Measurements from ENCODE around the gene CENPS. TPM values are rescaled to one million over a fixed set of nuclear protein-coding genes. Genes with fewer than 3 reads are reported as not detected.

CENPS gene
- total RNA-seq, 1 donor from 2014 or later, result 17.6 TPM

GRCh38 chr1:10433790-10434189 is 3.6 kb downstream of the CENPS start:
- TF ChIP-seq EZH2phosphoT487 (IDR thresholded peaks at IDR 0.05), result no peak
- no peak for TF ChIP-seq EZH2 (IDR thresholded peaks at IDR 0.05)
- TF ChIP-seq CTCF (IDR thresholded peaks at IDR 0.05), result no peak
- H3K4me1 Mint-ChIP-seq, result peaks cover 43% of the 10 kb centered on the region
- Histone ChIP-seq H3K4me3 (no peak overlapping the region), H3K4me2 (no peak overlapping the region), H4K20me1 (ENCODE audit: low read depth) (no peaks in the 10 kb centered on the region), H3K27me3 (no peaks in the 10 kb centered on the region), H3K36me3 (no peaks in the 10 kb centered on the region), H2AFZ (replicated peaks) (no peak overlapping the region), H3K79me2 (ENCODE audit: low read depth) (peaks cover 21% of the 10 kb centered on the region), H3K4me1 (peaks cover 4% of the 10 kb centered on the region), H3K9me3 (ENCODE audit: low read depth) (no peaks in the 10 kb centered on the region), H3K27ac (no peak overlapping the region), H3F3A (ENCODE audit: low read depth) (peaks cover 15% of the 10 kb centered on the region), H3K9ac (peak overlapping the region; percentile 4)
- no peaks in the 10 kb centered on the region for H3K9me3 Mint-ChIP-seq
- H3K27ac Mint-ChIP-seq, result no peak overlapping the region
- no peak for DNase-seq (ENCODE audit: low spot score)
- no peak overlapping the region for H3K4me3 Mint-ChIP-seq
- peaks cover 4% of the 10 kb centered on the region for H3K27me3 Mint-ChIP-seq (ENCODE audit: insufficient read depth, low read depth)
- peaks cover 3% of the 10 kb centered on the region for H3K36me3 Mint-ChIP-seq

DNA sequence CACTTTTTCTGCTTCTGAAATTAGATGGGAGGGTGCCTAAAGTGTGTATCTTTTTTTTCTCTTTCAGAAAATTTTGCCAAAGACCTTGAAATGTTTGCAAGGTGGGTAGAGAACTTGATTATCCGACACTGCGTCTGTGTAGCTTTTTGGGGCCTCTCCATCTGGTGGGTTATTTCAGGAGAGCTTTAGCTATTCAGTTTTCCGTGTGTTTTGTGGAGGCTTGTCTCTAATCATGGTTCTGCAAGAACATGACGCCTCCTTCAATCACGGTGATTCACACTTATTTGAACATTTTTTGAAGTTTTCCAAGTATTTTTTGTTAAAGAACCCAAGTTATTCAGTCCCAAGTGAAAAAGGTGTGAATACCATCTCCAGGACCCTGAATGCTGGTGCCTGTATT is 4.4 kb downstream of the CENPS start:
- TF ChIP-seq CTCF (IDR thresholded peaks at IDR 0.05) (no peak), EZH2phosphoT487 (IDR thresholded peaks at IDR 0.05) (no peak), EZH2 (IDR thresholded peaks at IDR 0.05) (no peak)
- DNase-seq (ENCODE audit: low spot score), result no peak
- no peaks in the 10 kb centered on the region for H3K9me3 Mint-ChIP-seq
- H3K9ac ChIP-seq, result no peak overlapping the region
- peaks cover 4% of the 10 kb centered on the region for H3K4me1 ChIP-seq
- peaks cover 10% of the 10 kb centered on the region for H3F3A ChIP-seq (ENCODE audit: low read depth)
- H3K27ac Mint-ChIP-seq, result no peak overlapping the region
- no peak overlapping the region for H3K4me3 ChIP-seq
- H3K4me1 Mint-ChIP-seq, result peaks cover 38% of the 10 kb centered on the region
- no peak overlapping the region for H3K4me2 ChIP-seq
- H3K4me3 Mint-ChIP-seq, result no peak overlapping the region
- no peaks in the 10 kb centered on the region for H3K36me3 ChIP-seq
- no peaks in the 10 kb centered on the region for H4K20me1 ChIP-seq (ENCODE audit: low read depth)
- no peaks in the 10 kb centered on the region for H3K9me3 ChIP-seq (ENCODE audit: low read depth)
- H3K27me3 Mint-ChIP-seq (ENCODE audit: insufficient read depth, low read depth), result peaks cover 4% of the 10 kb centered on the region
- no peaks in the 10 kb centered on the region for H3K27me3 ChIP-seq
- no peak overlapping the region for H3K27ac ChIP-seq
- peaks cover 19% of the 10 kb centered on the region for H3K79me2 ChIP-seq (ENCODE audit: low read depth)
- peaks cover 3% of the 10 kb centered on the region for H3K36me3 Mint-ChIP-seq
- no peak overlapping the region for H2AFZ ChIP-seq (replicated peaks)

DNA sequence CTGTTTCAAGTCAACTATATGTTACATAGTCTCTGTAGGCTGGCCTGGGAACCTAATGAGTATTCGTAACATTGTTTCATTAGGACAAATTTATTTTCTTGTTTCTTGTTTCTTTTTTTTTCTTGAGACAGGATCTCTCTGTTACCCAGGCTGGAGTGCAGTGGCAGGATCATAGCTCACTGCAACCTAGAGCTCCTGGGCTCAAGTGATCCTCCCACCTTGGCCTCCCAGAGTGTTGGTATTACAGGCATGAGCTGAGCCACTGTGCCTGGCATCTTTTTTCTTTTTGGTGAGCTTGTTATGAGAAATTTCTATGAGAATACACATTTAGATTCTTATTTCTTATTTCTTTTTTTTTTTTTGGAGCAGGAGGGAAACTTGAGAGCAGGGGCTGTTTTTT is 6.8 kb downstream of the CENPS start:
- Mint-ChIP-seq H3K36me3 (peaks cover 8% of the 10 kb centered on the region), H3K9me3 (no peaks in the 10 kb centered on the region), H3K4me1 (peaks cover 22% of the 10 kb centered on the region), H3K27me3 (ENCODE audit: insufficient read depth, low read depth) (peaks cover 3% of the 10 kb centered on the region), H3K4me3 (no peak overlapping the region), H3K27ac (no peak overlapping the region)
- H3K36me3 ChIP-seq, result no peaks in the 10 kb centered on the region
- TF ChIP-seq CTCF (IDR thresholded peaks at IDR 0.05) (no peak), EZH2phosphoT487 (IDR thresholded peaks at IDR 0.05) (no peak)
- no peaks in the 10 kb centered on the region for H4K20me1 ChIP-seq (ENCODE audit: low read depth)
- no peak overlapping the region for H3K4me2 ChIP-seq
- no peak overlapping the region for H3K4me3 ChIP-seq
- H3K27ac ChIP-seq, result no peak overlapping the region
- H3K27me3 ChIP-seq, result no peaks in the 10 kb centered on the region
- peaks cover 3% of the 10 kb centered on the region for H3K79me2 ChIP-seq (ENCODE audit: low read depth)
- no peaks in the 10 kb centered on the region for H3F3A ChIP-seq (ENCODE audit: low read depth)
- DNase-seq (ENCODE audit: low spot score), result no peak
- no peaks in the 10 kb centered on the region for H3K4me1 ChIP-seq
- H3K9me3 ChIP-seq (ENCODE audit: low read depth), result no peaks in the 10 kb centered on the region
- H3K9ac ChIP-seq, result no peak overlapping the region
- no peak overlapping the region for H2AFZ ChIP-seq (replicated peaks)

All from neural progenitor cell (in vitro differentiated cells).